ENCODE results near the gene PFKM. TPM values are rescaled to one million over a fixed set of nuclear protein-coding genes. Genes with fewer than 3 reads are reported as not detected.

The PFKM gene
- total RNA-seq, 1 experiment from 2014 or later = 92.4 TPM

- Histone ChIP-seq H3K4me2 (ENCODE audit: insufficient read depth, insufficient read length, low read length) (no peak overlapping the region), H3K23me2 (ENCODE audit: insufficient read length, low read depth, low read length, poor library complexity, severe bottlenecking) (peaks cover 21% of the 10 kb centered on the region), H4K20me1 (ENCODE audit: control insufficient read depth, insufficient read depth, insufficient read length) (no peaks in the 10 kb centered on the region), H3K79me2 (ENCODE audit: insufficient read depth, low read length) (no peaks in the 10 kb centered on the region), H4K5ac (ENCODE audit: insufficient read length, low read depth, low read length) (no peak overlapping the region), H3K23ac (ENCODE audit: insufficient read length, low read depth, low read length) (no peak overlapping the region), H2BK120ac (ENCODE audit: low read depth, low read length, poor library complexity, severe bottlenecking) (no peak overlapping the region), H3K27me3 (ENCODE audit: insufficient read depth, low read length) (peaks cover 15% of the 10 kb centered on the region; the same call in 1 of the 2 replicates), H3K9ac (ENCODE audit: extremely low read depth, insufficient read length, low read length) (no peak overlapping the region), H2AK5ac (ENCODE audit: insufficient read length, low read length) (no peak overlapping the region), H3T11ph (ENCODE audit: low read length) (no peak overlapping the region), H3K27ac (ENCODE audit: insufficient read length, low read depth, low read length) (no peak overlapping the region), H3K79me1 (ENCODE audit: insufficient read depth, low read depth, low read length, poor library complexity, severe bottlenecking) (no peaks in the 10 kb centered on the region), H2BK15ac (ENCODE audit: low read depth, low read length) (no peak overlapping the region), H3K4ac (ENCODE audit: low read depth, low read length) (no peak overlapping the region), H3K56ac (ENCODE audit: insufficient read length, low read depth, low read length) (no peak overlapping the region), H2BK12ac (ENCODE audit: insufficient read length, low read depth, low read length) (no peak overlapping the region), H3K4me1 (ENCODE audit: insufficient read depth, low read length) (peaks cover 4% of the 10 kb centered on the region; the same call in 1 of the 2 replicates), H3K18ac (ENCODE audit: insufficient read length, low read depth, low read length) (no peak overlapping the region), H4K91ac (ENCODE audit: insufficient read length, low read depth, low read length) (no peak overlapping the region), H3K9me3 (ENCODE audit: control insufficient read depth, low read depth, low read length) (no peaks in the 10 kb centered on the region), H2AFZ (ENCODE audit: low read length) (no peak overlapping the region), H4K8ac (replicated peaks; ENCODE audit: insufficient read length, low read depth, low read length) (no peak overlapping the region), H2BK5ac (ENCODE audit: insufficient read length, low read length) (no peak overlapping the region), H2BK20ac (ENCODE audit: low read depth, low read length, poor library complexity, severe bottlenecking) (no peak overlapping the region), H3K14ac (ENCODE audit: insufficient read depth, low read length) (no peak overlapping the region)
- H3K27me3 Mint-ChIP-seq (ENCODE audit: low read depth) = peaks cover 87% of the 10 kb centered on the region
- WGBS (ENCODE audit: extremely low coverage, insufficient read length, low lambda C conversion rate) = no CpG with 5 or more reads among the region's 2 CpGs
- H3K36me3 Mint-ChIP-seq (ENCODE audit: insufficient read depth in 1 of 3, low read depth in 3 of 3) = no peaks in the 10 kb centered on the region
- H3K4me3 Mint-ChIP-seq = no peak overlapping the region
- peaks cover 42 to 45% of the 10 kb centered on the region in 2 experiments for H3K4me1 Mint-ChIP-seq
- H3K9me3 Mint-ChIP-seq = no peaks in the 10 kb centered on the region; a peak in 1 of 5 replicates
- DNase-seq = no peak
- H3K27ac Mint-ChIP-seq = no peak overlapping the region
- TF ChIP-seq CTCF (conservative IDR thresholded peaks at IDR 0.05) = no peak
Measured at GRCh38 chr12:48180857-48181495, 61.8 kb downstream of the PFKM start.
